MM.1S (cell line): ENCODE results near the gene SPEG.

Experiments
- DNase-seq: peaks from one replicate; pipeline ENCODE4 v3.0.0-alpha.2; 2015
- H2AFZ ChIP-seq: fragments of 300-600 bp; sonication (generic); 2 replicates; pipeline ENCODE4 v1.6.0; 2016; ENCODE audit warnings: antibody characterized with exemption, low read length
- H3F3A ChIP-seq: fragments of 300-600 bp; sonication (generic); 2 replicates; pipeline ENCODE4 v1.6.1; 2016; ENCODE audit warnings: mild to moderate bottlenecking, antibody characterized with exemption, low read length, moderate library complexity, mixed read lengths; ENCODE audit not compliant: insufficient read depth
- H3K27ac ChIP-seq: fragments of 300-600 bp; sonication (generic); 2 replicates; pipeline ENCODE4 v1.5.1; 2016; ENCODE audit warnings: mild to moderate bottlenecking, low read length
- H3K27me3 ChIP-seq: fragments of 300-600 bp; sonication (generic); replicated peaks from 2 replicates; pipeline ENCODE4 v1.6.0; 2016; ENCODE audit warnings: low read length; ENCODE audit not compliant: insufficient read depth
- H3K36me3 ChIP-seq: fragments of 300-600 bp; sonication (generic); replicated peaks from 2 replicates; pipeline ENCODE4 v1.6.1; 2016; ENCODE audit warnings: mild to moderate bottlenecking, low read length, mixed read lengths; ENCODE audit not compliant: insufficient read depth
- H3K4me1 ChIP-seq: fragments of 300-600 bp; sonication (generic); 2 replicates; pipeline ENCODE4 v1.6.1; 2016; ENCODE audit warnings: low read length, mixed read lengths
- H3K4me2 ChIP-seq: fragments of 300-600 bp; sonication (generic); 2 replicates; pipeline ENCODE4 v1.6.0; 2016; ENCODE audit warnings: low read depth, low read length
- H3K4me3 ChIP-seq: fragments of 300-600 bp; sonication (generic); 2 replicates; pipeline ENCODE4 v1.5.1; 2016; ENCODE audit warnings: low read length, mixed read lengths
- H3K79me2 ChIP-seq: fragments of 300-600 bp; sonication (generic); 2 replicates; pipeline ENCODE4 v1.6.1; 2016; ENCODE audit warnings: mixed run types, low read length, mixed read lengths
- H3K9ac ChIP-seq: fragments of 300-600 bp; sonication (generic); 2 replicates; pipeline ENCODE4 v1.6.1; 2016; ENCODE audit warnings: low read length, mixed read lengths
- H3K9me2 ChIP-seq: fragments of 300-600 bp; sonication (generic); replicated peaks from 2 replicates; pipeline ENCODE4 v1.6.1; 2016; ENCODE audit warnings: mild to moderate bottlenecking, low read length, mixed read lengths; ENCODE audit not compliant: insufficient read depth
- H3K9me3 ChIP-seq: fragments of 300-600 bp; sonication (generic); replicated peaks from 2 replicates; pipeline ENCODE4 v1.6.1; 2016; ENCODE audit warnings: mild to moderate bottlenecking, low read length, mixed read lengths; ENCODE audit not compliant: insufficient read depth
- H4K20me1 ChIP-seq: fragments of 300-600 bp; sonication (generic); 2 replicates; pipeline ENCODE4 v1.6.1; 2016; ENCODE audit warnings: mild to moderate bottlenecking, low read length, moderate library complexity, mixed read lengths; ENCODE audit not compliant: insufficient read depth
- CTCF ChIP-seq: fragments of 300-600 bp; sonication (generic); IDR thresholded peaks from 2 replicates; pipeline ENCODE4 v1.5.1; 2016; ENCODE audit warnings: antibody characterized with exemption, low read length, mixed read lengths
- EZH2 ChIP-seq: fragments of 300-600 bp; sonication (generic); optimal IDR thresholded peaks from 2 replicates; pipeline ENCODE3; 2017; ENCODE audit warnings: low read depth, mild to moderate bottlenecking, antibody characterized with exemption, low read length, mixed read lengths
- EZH2phosphoT487 ChIP-seq: fragments of 300-600 bp; sonication (generic); IDR thresholded peaks from 2 replicates; pipeline ENCODE4 v1.6.1; 2018; ENCODE audit warnings: antibody characterized with exemption, low read length

SPEG gene

GRCh38 chr2:219458996-219459395 lies 24.4 kb downstream of the SPEG start:
- TF ChIP-seq EZH2phosphoT487, result no peak
- TF ChIP-seq EZH2, result no peak
- no peak for TF ChIP-seq CTCF
- no peaks in the 10 kb centered on the region for H3K9me3 ChIP-seq
- peaks cover 17% of the 10 kb centered on the region for H3K27me3 ChIP-seq
- H3K4me1 ChIP-seq, result no peaks in the 10 kb centered on the region
- H3K36me3 ChIP-seq, result no peaks in the 10 kb centered on the region
- H3K4me3 ChIP-seq, result no peak overlapping the region
- H3K9me2 ChIP-seq, result no peaks in the 10 kb centered on the region
- H2AFZ ChIP-seq, result no peak overlapping the region
- no peak for DNase-seq
- H3K4me2 ChIP-seq, result no peak overlapping the region
- H3F3A ChIP-seq, result no peaks in the 10 kb centered on the region
- H4K20me1 ChIP-seq, result no peaks in the 10 kb centered on the region
- no peak overlapping the region for H3K27ac ChIP-seq
- no peak overlapping the region for H3K9ac ChIP-seq
- H3K79me2 ChIP-seq, result no peaks in the 10 kb centered on the region

DNA sequence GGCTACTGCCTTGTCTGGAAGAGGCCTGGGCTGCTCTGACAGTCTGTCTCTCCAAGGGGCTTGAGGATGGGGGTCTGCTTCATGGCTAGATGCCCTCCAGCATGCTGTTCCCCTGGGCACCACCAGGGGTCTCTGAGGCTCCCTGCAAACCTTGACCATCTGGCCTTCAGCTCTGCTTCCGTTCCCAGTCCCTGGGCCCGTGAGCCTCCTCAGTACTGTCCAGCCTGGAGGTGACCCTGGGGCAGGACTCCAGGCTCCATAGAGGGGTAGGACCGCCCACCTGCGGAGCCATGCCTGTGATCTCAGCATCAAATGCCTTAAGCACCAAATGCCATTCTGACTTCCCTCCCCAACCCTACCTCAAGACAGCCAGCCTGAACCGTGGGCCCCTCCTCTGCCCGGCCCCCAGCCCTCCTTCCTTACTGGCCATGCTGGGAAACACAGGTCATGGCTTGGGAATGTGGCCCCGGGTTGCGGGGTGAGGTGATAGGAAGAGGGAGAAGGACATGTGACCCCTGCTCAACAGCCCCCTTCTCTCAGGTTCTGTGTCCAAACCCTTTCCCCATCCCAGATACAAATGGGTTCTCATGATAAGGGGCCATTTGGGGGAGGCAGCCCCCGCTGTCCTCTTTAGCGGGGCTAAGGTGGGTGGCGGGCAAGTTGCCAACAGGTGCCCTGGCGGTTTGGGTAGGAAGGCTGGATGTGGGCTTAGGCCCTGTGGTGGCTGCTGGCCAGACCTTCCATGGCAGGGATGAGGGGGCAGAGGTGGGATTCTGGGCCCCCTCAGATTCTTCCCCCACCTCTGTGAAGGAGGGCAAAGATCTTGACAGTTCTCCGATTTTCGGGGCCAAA lies 25.0 kb downstream of the SPEG start:
- H3K36me3 ChIP-seq, result no peaks in the 10 kb centered on the region
- H3K27ac ChIP-seq, result no peak overlapping the region
- peaks cover 15% of the 10 kb centered on the region for H3K27me3 ChIP-seq
- peak overlapping the region; percentile 45; the same call in 1 of the 2 replicates for H2AFZ ChIP-seq
- no peak for TF ChIP-seq EZH2phosphoT487
- TF ChIP-seq CTCF, result peak; percentile 88
- TF ChIP-seq EZH2, result no peak
- H3K79me2 ChIP-seq, result no peaks in the 10 kb centered on the region
- H3K9ac ChIP-seq, result no peak overlapping the region
- no peaks in the 10 kb centered on the region for H3K9me3 ChIP-seq
- no peak for DNase-seq
- no peaks in the 10 kb centered on the region for H4K20me1 ChIP-seq
- H3K4me1 ChIP-seq, result no peaks in the 10 kb centered on the region
- H3K4me2 ChIP-seq, result peak overlapping the region; percentile 5; the same call in 1 of the 2 replicates
- H3K4me3 ChIP-seq, result no peak overlapping the region
- no peaks in the 10 kb centered on the region for H3F3A ChIP-seq
- no peaks in the 10 kb centered on the region for H3K9me2 ChIP-seq

GRCh38 chr2:219460424-219460926 lies 25.8 kb downstream of the SPEG start:
- TF ChIP-seq CTCF, result no peak
- TF ChIP-seq EZH2, result no peak
- no peak for TF ChIP-seq EZH2phosphoT487
- Histone ChIP-seq H2AFZ (no peak overlapping the region), H3K4me1 (no peaks in the 10 kb centered on the region), H3K9me3 (no peaks in the 10 kb centered on the region), H3K79me2 (no peaks in the 10 kb centered on the region), H3K4me2 (no peak overlapping the region), H3K36me3 (no peaks in the 10 kb centered on the region), H3K4me3 (no peak overlapping the region), H3K9me2 (no peaks in the 10 kb centered on the region), H3F3A (no peaks in the 10 kb centered on the region), H3K9ac (no peak overlapping the region), H3K27ac (no peak overlapping the region), H3K27me3 (peaks cover 15% of the 10 kb centered on the region), H4K20me1 (no peaks in the 10 kb centered on the region)
- DNase-seq, result no peak
